GM12878 (cell line): ENCODE results near the gene MCHR1.

Source experiments
- DPF2 ChIP-seq: fragments of 450-650 bp; IDR thresholded peaks from 2 replicates; pipeline ENCODE4 v1.6.1; 2017; ENCODE audit warnings: mild to moderate bottlenecking
- MYC ChIP-seq: IDR thresholded peaks from 2 replicates; pipeline ENCODE4 v1.6.1; 2011; ENCODE audit warnings: mild to moderate bottlenecking, low read length, moderate library complexity, inconsistent platforms; ENCODE audit not compliant: insufficient read depth, insufficient replicate concordance, insufficient read length, severe bottlenecking
- NFYB ChIP-seq: IDR thresholded peaks from 2 replicates; pipeline ENCODE4 v1.6.1; 2011; ENCODE audit warnings: low read depth, mild to moderate bottlenecking, low read length, improper control_type of control experiment, moderate library complexity; ENCODE audit not compliant: insufficient read depth
- NR2C1 ChIP-seq: fragments of 450-650 bp; IDR thresholded peaks from 2 replicates; pipeline ENCODE4 v1.6.1; 2017; ENCODE audit warnings: antibody characterized with exemption, mild to moderate bottlenecking, moderate library complexity
- RAD21 ChIP-seq: IDR thresholded peaks from 2 replicates; pipeline ENCODE4 v1.6.1; 2011; ENCODE audit warnings: mild to moderate bottlenecking, low read depth, low read length, moderate library complexity; ENCODE audit not compliant: insufficient read depth
- TCF3 ChIP-seq: IDR thresholded peaks from 2 replicates; pipeline ENCODE4 v1.6.1; 2012; ENCODE audit warnings: low read depth, mild to moderate bottlenecking, low read length, borderline replicate concordance; ENCODE audit not compliant: insufficient read depth
- YY1 ChIP-seq: IDR thresholded peaks from 2 replicates; pipeline ENCODE4 v1.6.1; 2011; ENCODE audit warnings: low read depth, mild to moderate bottlenecking, low read length
- TF ChIP-seq, protein P1 (sequence below), 3 experiments: IDR thresholded peaks in 2 of 3; conservative IDR thresholded peaks in 1 of 3; 2 replicates each; pipeline ENCODE4 v1.5.1; 2011; ENCODE audit warnings: low read depth in 3 of 3, low read length in 3 of 3, mild to moderate bottlenecking in 3 of 3, control low read depth in 2 of 3, moderate library complexity in 2 of 3, inconsistent platforms in 1 of 3, mixed read lengths in 1 of 3; ENCODE audit not compliant: control insufficient read depth in 2 of 3, insufficient read depth in 1 of 3; ENCODE audit errors: extremely low read depth in 1 of 3
- TF ChIP-seq, protein P2 (sequence below): IDR thresholded peaks from 2 replicates; pipeline ENCODE4 v1.6.1; 2012; ENCODE audit warnings: mild to moderate bottlenecking, low read depth, low read length
- TF ChIP-seq, protein P3 (sequence below): fragments of 450-650 bp; IDR thresholded peaks from 2 replicates; pipeline ENCODE4 v1.6.1; 2018; ENCODE audit warnings: mild to moderate bottlenecking, low read depth, moderate library complexity; ENCODE audit not compliant: partially characterized antibody
- TF ChIP-seq, protein P4 (sequence below): IDR thresholded peaks from 2 replicates; pipeline ENCODE4 v1.6.1; 2011; ENCODE audit warnings: low read depth, low read length, improper control_type of control experiment, borderline replicate concordance

DNA sequence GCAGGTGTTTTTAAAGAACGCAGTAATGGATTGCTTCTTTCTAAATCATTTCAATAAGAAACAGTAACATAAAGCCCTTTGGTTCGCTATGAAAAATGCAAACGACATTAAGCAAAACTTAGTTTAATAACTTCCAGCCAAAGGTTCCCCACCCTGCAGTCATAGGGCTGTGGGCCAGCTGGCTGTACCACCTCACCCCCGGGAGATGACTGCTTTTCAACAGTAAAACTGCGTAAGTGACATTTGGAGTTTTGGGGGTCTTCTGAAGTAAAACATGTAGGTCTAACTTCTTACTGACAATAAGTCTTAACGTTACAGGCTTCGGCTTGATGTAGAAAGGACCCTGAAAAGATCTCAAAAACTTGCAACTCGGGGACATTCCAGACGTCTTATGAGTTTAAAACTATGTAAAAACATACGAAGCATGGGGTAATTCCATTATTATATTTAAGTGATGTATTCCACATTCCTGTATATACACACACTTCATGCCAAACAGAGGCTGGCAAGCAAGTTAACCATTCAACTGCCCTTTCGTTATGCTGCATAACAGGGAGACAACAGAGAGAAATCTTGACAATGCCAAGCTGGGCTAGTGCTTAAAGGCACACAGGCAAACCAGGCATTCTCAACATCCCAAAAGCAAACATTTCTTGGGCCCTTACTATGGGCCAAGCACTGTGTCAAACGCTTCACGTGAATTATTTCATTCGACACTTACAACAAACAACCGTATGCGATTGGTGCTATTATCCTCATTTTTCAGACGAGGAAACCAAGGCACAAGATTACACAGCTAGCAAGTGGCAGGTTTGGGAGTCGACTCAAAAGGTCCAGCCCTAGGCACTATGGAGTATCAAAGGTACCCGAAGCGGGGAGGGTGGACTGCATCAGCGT lies 44.0 kb upstream of the MCHR1 start:
- TF ChIP-seq, protein P1, sequence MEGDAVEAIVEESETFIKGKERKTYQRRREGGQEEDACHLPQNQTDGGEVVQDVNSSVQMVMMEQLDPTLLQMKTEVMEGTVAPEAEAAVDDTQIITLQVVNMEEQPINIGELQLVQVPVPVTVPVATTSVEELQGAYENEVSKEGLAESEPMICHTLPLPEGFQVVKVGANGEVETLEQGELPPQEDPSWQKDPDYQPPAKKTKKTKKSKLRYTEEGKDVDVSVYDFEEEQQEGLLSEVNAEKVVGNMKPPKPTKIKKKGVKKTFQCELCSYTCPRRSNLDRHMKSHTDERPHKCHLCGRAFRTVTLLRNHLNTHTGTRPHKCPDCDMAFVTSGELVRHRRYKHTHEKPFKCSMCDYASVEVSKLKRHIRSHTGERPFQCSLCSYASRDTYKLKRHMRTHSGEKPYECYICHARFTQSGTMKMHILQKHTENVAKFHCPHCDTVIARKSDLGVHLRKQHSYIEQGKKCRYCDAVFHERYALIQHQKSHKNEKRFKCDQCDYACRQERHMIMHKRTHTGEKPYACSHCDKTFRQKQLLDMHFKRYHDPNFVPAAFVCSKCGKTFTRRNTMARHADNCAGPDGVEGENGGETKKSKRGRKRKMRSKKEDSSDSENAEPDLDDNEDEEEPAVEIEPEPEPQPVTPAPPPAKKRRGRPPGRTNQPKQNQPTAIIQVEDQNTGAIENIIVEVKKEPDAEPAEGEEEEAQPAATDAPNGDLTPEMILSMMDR (IDR thresholded peaks at IDR 0.05 in 2 of 3, conservative IDR thresholded peaks at IDR 0.05 in 1 of 3; ENCODE audit: control insufficient read depth in 2 of 3, extremely low read depth in 1 of 3, insufficient read depth in 1 of 3, low read depth in 3 of 3, low read length in 3 of 3) = no peak
- TF ChIP-seq, protein P2, sequence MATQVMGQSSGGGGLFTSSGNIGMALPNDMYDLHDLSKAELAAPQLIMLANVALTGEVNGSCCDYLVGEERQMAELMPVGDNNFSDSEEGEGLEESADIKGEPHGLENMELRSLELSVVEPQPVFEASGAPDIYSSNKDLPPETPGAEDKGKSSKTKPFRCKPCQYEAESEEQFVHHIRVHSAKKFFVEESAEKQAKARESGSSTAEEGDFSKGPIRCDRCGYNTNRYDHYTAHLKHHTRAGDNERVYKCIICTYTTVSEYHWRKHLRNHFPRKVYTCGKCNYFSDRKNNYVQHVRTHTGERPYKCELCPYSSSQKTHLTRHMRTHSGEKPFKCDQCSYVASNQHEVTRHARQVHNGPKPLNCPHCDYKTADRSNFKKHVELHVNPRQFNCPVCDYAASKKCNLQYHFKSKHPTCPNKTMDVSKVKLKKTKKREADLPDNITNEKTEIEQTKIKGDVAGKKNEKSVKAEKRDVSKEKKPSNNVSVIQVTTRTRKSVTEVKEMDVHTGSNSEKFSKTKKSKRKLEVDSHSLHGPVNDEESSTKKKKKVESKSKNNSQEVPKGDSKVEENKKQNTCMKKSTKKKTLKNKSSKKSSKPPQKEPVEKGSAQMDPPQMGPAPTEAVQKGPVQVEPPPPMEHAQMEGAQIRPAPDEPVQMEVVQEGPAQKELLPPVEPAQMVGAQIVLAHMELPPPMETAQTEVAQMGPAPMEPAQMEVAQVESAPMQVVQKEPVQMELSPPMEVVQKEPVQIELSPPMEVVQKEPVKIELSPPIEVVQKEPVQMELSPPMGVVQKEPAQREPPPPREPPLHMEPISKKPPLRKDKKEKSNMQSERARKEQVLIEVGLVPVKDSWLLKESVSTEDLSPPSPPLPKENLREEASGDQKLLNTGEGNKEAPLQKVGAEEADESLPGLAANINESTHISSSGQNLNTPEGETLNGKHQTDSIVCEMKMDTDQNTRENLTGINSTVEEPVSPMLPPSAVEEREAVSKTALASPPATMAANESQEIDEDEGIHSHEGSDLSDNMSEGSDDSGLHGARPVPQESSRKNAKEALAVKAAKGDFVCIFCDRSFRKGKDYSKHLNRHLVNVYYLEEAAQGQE = no peak
- TF ChIP-seq TCF3 = no peak
- TF ChIP-seq NR2C1 = no peak
- TF ChIP-seq, protein P3, sequence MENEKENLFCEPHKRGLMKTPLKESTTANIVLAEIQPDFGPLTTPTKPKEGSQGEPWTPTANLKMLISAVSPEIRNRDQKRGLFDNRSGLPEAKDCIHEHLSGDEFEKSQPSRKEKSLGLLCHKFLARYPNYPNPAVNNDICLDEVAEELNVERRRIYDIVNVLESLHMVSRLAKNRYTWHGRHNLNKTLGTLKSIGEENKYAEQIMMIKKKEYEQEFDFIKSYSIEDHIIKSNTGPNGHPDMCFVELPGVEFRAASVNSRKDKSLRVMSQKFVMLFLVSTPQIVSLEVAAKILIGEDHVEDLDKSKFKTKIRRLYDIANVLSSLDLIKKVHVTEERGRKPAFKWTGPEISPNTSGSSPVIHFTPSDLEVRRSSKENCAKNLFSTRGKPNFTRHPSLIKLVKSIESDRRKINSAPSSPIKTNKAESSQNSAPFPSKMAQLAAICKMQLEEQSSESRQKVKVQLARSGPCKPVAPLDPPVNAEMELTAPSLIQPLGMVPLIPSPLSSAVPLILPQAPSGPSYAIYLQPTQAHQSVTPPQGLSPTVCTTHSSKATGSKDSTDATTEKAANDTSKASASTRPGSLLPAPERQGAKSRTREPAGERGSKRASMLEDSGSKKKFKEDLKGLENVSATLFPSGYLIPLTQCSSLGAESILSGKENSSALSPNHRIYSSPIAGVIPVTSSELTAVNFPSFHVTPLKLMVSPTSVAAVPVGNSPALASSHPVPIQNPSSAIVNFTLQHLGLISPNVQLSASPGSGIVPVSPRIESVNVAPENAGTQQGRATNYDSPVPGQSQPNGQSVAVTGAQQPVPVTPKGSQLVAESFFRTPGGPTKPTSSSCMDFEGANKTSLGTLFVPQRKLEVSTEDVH = no peak
- TF ChIP-seq MYC = no peak
- TF ChIP-seq YY1 = no peak
- TF ChIP-seq RAD21 = no peak
- TF ChIP-seq DPF2 = no peak
- TF ChIP-seq, protein P4, sequence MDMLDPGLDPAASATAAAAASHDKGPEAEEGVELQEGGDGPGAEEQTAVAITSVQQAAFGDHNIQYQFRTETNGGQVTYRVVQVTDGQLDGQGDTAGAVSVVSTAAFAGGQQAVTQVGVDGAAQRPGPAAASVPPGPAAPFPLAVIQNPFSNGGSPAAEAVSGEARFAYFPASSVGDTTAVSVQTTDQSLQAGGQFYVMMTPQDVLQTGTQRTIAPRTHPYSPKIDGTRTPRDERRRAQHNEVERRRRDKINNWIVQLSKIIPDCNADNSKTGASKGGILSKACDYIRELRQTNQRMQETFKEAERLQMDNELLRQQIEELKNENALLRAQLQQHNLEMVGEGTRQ = no peak
- no peak for TF ChIP-seq NFYB
